T-helper 1 cell treated with Interleukin-12 subunit alpha and Interleukin-12 subunit beta and Interleukin-4 antibody, amounts not matched to agents 30 μg/mL and 1 μg/mL, for 36 hours (primary cell): ENCODE measurements around the gene HDGFL1.

ENCODE experiments used
- H3K27ac Mint-ChIP-seq: one replicate; pipeline ENCODE4 v1.8.0; 2021; ENCODE audit warnings: mild to moderate bottlenecking, mixed read lengths
- H3K27me3 Mint-ChIP-seq: one replicate; pipeline ENCODE4 v1.8.0; 2021; ENCODE audit warnings: low read depth, mixed read lengths
- H3K36me3 Mint-ChIP-seq: one replicate; pipeline ENCODE4 v1.8.0; 2021; ENCODE audit warnings: low read depth, mixed read lengths
- H3K4me1 Mint-ChIP-seq: one replicate; pipeline ENCODE4 v1.8.0; 2021; ENCODE audit warnings: low read depth, mixed read lengths
- H3K4me3 Mint-ChIP-seq: one replicate; pipeline ENCODE4 v1.8.0; 2021; ENCODE audit warnings: mild to moderate bottlenecking, moderate library complexity, mixed read lengths
- H3K9me3 Mint-ChIP-seq: one replicate; pipeline ENCODE4 v1.8.0; 2021; ENCODE audit warnings: mixed read lengths

HDGFL1 gene

GRCh38 chr6:22575190-22575589 is 5.8 kb downstream of the HDGFL1 start:
- H3K9me3 Mint-ChIP-seq = peaks cover 3% of the 10 kb centered on the region
- H3K27ac Mint-ChIP-seq = no peak overlapping the region
- H3K27me3 Mint-ChIP-seq = no peaks in the 10 kb centered on the region
- H3K36me3 Mint-ChIP-seq = no peaks in the 10 kb centered on the region
- H3K4me3 Mint-ChIP-seq = no peak overlapping the region
- H3K4me1 Mint-ChIP-seq = no peaks in the 10 kb centered on the region

DNA sequence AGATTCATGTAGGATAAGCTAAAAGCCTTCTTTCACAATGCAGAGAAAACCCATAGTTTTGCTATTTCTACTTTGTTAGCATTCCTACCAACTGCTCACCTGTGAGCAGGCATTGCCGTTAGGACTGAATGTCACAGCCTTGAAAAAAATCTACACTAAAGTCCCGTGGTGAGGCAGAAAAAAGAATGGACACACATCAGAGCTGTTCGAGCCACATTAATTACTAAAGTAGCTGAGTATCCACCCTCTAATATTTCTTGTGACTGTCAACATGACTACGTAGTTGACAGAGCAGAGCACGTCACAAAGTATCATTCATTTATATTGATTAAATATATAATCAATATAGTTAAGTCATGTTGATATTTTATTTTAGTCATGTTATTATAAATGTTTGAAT is 10.1 kb downstream of the HDGFL1 start:
- no peaks in the 10 kb centered on the region for H3K36me3 Mint-ChIP-seq
- H3K27ac Mint-ChIP-seq = no peak overlapping the region
- no peaks in the 10 kb centered on the region for H3K9me3 Mint-ChIP-seq
- H3K4me1 Mint-ChIP-seq = no peaks in the 10 kb centered on the region
- H3K27me3 Mint-ChIP-seq = no peaks in the 10 kb centered on the region
- no peak overlapping the region for H3K4me3 Mint-ChIP-seq

DNA sequence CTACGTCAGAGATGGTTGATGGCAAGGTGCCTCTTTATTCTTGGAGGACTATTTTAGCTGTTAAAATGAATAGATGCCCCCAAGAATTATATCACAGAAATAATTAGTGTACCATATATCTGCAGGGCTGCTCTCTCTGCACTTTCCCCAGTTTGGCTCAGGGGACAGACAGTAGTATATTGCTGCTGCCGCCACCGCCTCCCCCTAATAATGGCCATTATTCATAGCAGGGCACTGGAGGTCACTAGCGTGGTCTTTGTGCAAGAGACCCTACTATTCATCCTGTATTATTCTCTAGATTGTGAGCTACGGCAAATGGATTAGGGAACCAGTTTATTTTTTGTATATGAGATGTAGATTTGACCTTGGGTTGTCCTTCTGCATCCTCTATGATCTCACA is 11.0 kb downstream of the HDGFL1 start:
- H3K27ac Mint-ChIP-seq = no peak overlapping the region
- no peaks in the 10 kb centered on the region for H3K4me1 Mint-ChIP-seq
- H3K27me3 Mint-ChIP-seq = no peaks in the 10 kb centered on the region
- no peak overlapping the region for H3K4me3 Mint-ChIP-seq
- no peaks in the 10 kb centered on the region for H3K36me3 Mint-ChIP-seq
- H3K9me3 Mint-ChIP-seq = no peaks in the 10 kb centered on the region

DNA sequence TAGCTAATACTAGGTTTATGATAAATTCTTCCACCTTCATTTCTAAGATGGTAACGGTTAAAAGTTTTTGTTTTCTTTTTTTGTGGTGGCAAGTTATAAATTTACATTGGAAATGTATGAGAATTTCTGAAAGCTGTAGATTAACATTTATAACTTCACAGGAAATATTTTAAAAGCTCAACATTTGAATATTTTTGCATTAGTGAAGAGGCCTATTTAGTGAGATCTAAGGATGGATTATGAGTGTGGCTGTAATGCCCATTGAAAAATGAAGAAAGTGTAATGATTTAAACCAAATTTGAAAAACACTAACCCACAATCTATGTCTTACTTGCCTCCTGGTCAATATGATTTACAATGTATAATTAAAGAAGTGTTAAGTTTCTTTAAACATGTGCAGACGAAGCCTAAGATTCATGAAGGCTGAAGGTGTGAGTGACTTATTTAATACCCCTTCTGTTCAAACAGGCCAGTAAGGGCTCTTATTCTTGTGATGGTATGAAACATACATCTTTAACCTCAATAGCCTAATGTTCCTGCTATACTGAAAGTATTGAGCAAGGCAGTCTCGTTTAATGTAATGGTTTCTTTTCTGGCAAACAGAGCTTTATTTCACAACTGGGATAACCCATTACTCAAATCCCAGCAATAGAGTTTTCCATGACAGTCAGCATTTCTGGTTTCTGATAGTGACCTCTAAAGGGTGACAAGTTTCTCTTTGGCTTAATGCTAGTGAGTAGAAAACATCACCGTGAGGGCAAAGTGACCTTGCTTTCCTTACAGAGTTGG is 13.2 kb downstream of the HDGFL1 start:
- no peaks in the 10 kb centered on the region for H3K4me1 Mint-ChIP-seq
- H3K4me3 Mint-ChIP-seq = no peak overlapping the region
- H3K27ac Mint-ChIP-seq = no peak overlapping the region
- H3K27me3 Mint-ChIP-seq = no peaks in the 10 kb centered on the region
- no peaks in the 10 kb centered on the region for H3K36me3 Mint-ChIP-seq
- no peaks in the 10 kb centered on the region for H3K9me3 Mint-ChIP-seq

GRCh38 chr6:22583230-22583629 is 13.9 kb downstream of the HDGFL1 start:
- Mint-ChIP-seq H3K9me3 (no peaks in the 10 kb centered on the region), H3K27ac (no peak overlapping the region), H3K27me3 (no peaks in the 10 kb centered on the region), H3K4me1 (no peaks in the 10 kb centered on the region), H3K4me3 (no peak overlapping the region), H3K36me3 (no peaks in the 10 kb centered on the region)

DNA sequence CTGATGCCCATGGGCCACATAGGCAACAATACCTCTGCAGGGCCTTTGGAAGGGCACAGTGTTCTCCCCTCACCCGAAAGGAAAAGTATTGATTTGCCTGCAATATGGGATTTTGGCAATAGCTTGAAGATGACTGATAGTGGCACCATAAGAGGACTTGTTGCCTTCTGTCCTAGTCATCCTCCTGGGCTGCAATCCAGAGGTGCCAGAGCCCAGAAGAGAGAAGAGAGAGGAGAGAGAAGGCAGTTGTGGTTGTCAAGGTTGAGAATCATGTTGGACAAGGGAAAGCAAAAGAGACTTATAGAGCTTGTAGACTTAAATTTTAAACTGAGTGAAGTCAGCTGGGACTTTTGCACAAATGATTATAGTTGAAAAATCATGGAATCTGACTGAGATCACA is 14.6 kb downstream of the HDGFL1 start:
- Mint-ChIP-seq H3K9me3 (no peaks in the 10 kb centered on the region), H3K36me3 (no peaks in the 10 kb centered on the region), H3K4me3 (no peak overlapping the region), H3K27me3 (no peaks in the 10 kb centered on the region), H3K4me1 (no peaks in the 10 kb centered on the region), H3K27ac (no peak overlapping the region)

- no peaks in the 10 kb centered on the region for H3K9me3 Mint-ChIP-seq
- no peaks in the 10 kb centered on the region for H3K4me1 Mint-ChIP-seq
These were observed 19.8 kb downstream of the HDGFL1 start for GRCh38 chr6:22589118-22589517.

GRCh38 chr6:22590423-22590822 is 21.1 kb downstream of the HDGFL1 start:
- Mint-ChIP-seq H3K9me3 (no peaks in the 10 kb centered on the region), H3K27ac (no peak overlapping the region), H3K36me3 (no peaks in the 10 kb centered on the region), H3K4me1 (no peaks in the 10 kb centered on the region), H3K4me3 (no peak overlapping the region), H3K27me3 (no peaks in the 10 kb centered on the region)

More at GRCh38 chr6:22589118-22589517, 19.8 kb downstream of the HDGFL1 start:
- Mint-ChIP-seq H3K4me3 (no peak overlapping the region), H3K36me3 (no peaks in the 10 kb centered on the region), H3K27ac (no peak overlapping the region), H3K27me3 (no peaks in the 10 kb centered on the region)

- no peak overlapping the region for H3K4me3 Mint-ChIP-seq
- no peaks in the 10 kb centered on the region for H3K4me1 Mint-ChIP-seq
- no peak overlapping the region for H3K27ac Mint-ChIP-seq
- no peaks in the 10 kb centered on the region for H3K9me3 Mint-ChIP-seq
- H3K36me3 Mint-ChIP-seq = no peaks in the 10 kb centered on the region
- no peaks in the 10 kb centered on the region for H3K27me3 Mint-ChIP-seq
These were observed 24.5 kb downstream of the HDGFL1 start for GRCh38 chr6:22593895-22594294.

- Mint-ChIP-seq H3K9me3 (no peaks in the 10 kb centered on the region), H3K27me3 (no peaks in the 10 kb centered on the region), H3K27ac (no peak overlapping the region), H3K36me3 (no peaks in the 10 kb centered on the region), H3K4me1 (no peaks in the 10 kb centered on the region), H3K4me3 (no peak overlapping the region)
These were observed 26.6 kb downstream of the HDGFL1 start for GRCh38 chr6:22596011-22596410.

GRCh38 chr6:22598339-22598738 is 29.0 kb downstream of the HDGFL1 start:
- H3K27me3 Mint-ChIP-seq = no peaks in the 10 kb centered on the region
- H3K4me1 Mint-ChIP-seq = no peaks in the 10 kb centered on the region
- no peak overlapping the region for H3K4me3 Mint-ChIP-seq
- no peaks in the 10 kb centered on the region for H3K36me3 Mint-ChIP-seq
- no peak overlapping the region for H3K27ac Mint-ChIP-seq
- no peaks in the 10 kb centered on the region for H3K9me3 Mint-ChIP-seq

- Mint-ChIP-seq H3K27ac (no peak overlapping the region), H3K4me3 (no peak overlapping the region), H3K27me3 (no peaks in the 10 kb centered on the region), H3K9me3 (no peaks in the 10 kb centered on the region), H3K4me1 (no peaks in the 10 kb centered on the region), H3K36me3 (no peaks in the 10 kb centered on the region)
These were observed 30.7 kb downstream of the HDGFL1 start for GRCh38 chr6:22600059-22600458.

- Mint-ChIP-seq H3K4me1 (no peaks in the 10 kb centered on the region), H3K36me3 (no peaks in the 10 kb centered on the region), H3K27me3 (no peaks in the 10 kb centered on the region), H3K4me3 (no peak overlapping the region), H3K9me3 (no peaks in the 10 kb centered on the region), H3K27ac (no peak overlapping the region)
These were observed 32.6 kb downstream of the HDGFL1 start for GRCh38 chr6:22601984-22602383.

DNA sequence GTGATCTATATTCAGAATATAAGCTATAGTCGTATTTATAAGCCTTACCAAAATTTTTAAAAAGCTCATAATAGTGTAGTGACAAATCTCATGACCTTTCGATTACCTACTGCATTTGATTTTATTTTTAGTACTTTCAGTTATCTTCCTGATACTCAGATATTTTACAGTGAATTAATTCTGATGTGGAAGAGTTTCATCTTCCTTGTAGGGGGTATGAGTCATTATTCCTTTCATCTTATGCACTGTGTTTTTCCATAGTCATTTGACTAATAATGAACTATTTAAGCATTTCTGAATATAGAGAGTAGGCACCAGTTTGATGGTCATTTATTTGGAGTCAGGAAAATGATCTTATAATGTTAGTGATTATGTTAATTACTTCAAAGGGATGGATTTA is 36.4 kb downstream of the HDGFL1 start:
- H3K4me3 Mint-ChIP-seq = no peak overlapping the region
- no peak overlapping the region for H3K27ac Mint-ChIP-seq
- no peaks in the 10 kb centered on the region for H3K27me3 Mint-ChIP-seq
- no peaks in the 10 kb centered on the region for H3K9me3 Mint-ChIP-seq
- H3K36me3 Mint-ChIP-seq = no peaks in the 10 kb centered on the region
- no peaks in the 10 kb centered on the region for H3K4me1 Mint-ChIP-seq

- no peaks in the 10 kb centered on the region for H3K4me1 Mint-ChIP-seq
- H3K27me3 Mint-ChIP-seq = no peaks in the 10 kb centered on the region
- no peaks in the 10 kb centered on the region for H3K9me3 Mint-ChIP-seq
- H3K27ac Mint-ChIP-seq = no peak overlapping the region
- no peaks in the 10 kb centered on the region for H3K36me3 Mint-ChIP-seq
- no peak overlapping the region for H3K4me3 Mint-ChIP-seq
These were observed 40.8 kb downstream of the HDGFL1 start for GRCh38 chr6:22610127-22610526.

- H3K36me3 Mint-ChIP-seq = no peaks in the 10 kb centered on the region
- no peak overlapping the region for H3K27ac Mint-ChIP-seq
- no peaks in the 10 kb centered on the region for H3K27me3 Mint-ChIP-seq
- no peaks in the 10 kb centered on the region for H3K9me3 Mint-ChIP-seq
- H3K4me1 Mint-ChIP-seq = no peaks in the 10 kb centered on the region
- H3K4me3 Mint-ChIP-seq = no peak overlapping the region
These were observed 42.9 kb downstream of the HDGFL1 start for GRCh38 chr6:22612236-22612635.
